GM19324 (cell line): ENCODE data around the gene HS3ST4.

Experiments
- ATAC-seq: cut with Tn5 transposase; IDR thresholded peaks from one replicate; pipeline ENCODE4 v1.9.1; 2021; ENCODE audit warnings: mild to moderate bottlenecking, moderate library complexity; ENCODE audit not compliant: unreplicated experiment, low FRiP score

Gene HS3ST4

GRCh38 chr16:25812215-25812614 lies 120.5 kb downstream of the HS3ST4 start:
- no peak for ATAC-seq

DNA sequence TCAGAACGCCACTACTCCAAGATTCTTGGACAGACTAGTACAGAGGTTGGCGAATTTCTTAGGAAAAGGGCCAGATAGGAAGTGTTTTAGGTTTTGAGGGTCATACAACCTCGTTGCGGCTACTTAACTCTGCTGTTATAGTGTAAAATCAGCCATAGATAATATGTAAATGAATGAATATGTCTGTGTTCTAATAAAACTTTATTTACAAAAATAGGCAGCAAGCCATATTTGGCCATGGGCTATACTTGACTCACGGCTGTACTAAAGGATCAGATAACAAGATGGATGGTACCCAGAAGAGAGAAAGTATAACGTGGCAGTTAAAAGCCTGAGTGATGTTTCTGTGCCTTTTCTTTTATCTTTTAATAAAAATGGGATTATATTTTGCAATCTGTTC lies 125.5 kb downstream of the HS3ST4 start:
- ATAC-seq = no peak

DNA sequence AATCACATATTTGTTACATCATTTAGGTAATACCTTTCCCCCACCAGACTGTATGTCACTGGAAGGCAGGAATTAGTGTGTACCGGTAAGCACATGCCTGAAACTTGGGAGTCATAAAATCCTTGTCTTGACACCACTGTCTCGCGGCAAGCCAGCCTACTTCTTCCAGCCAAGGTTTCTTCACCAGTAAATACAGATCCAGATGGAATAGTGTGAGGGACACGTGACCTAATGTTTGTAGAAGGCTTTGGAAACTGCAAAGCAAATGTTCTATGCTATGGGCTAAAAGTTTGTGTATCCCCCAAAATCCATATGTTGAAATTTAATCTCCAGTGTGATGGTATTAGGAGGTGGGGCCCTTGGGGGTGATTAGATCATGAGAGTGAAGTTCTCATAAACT lies 126.1 kb downstream of the HS3ST4 start:
- no peak for ATAC-seq

DNA sequence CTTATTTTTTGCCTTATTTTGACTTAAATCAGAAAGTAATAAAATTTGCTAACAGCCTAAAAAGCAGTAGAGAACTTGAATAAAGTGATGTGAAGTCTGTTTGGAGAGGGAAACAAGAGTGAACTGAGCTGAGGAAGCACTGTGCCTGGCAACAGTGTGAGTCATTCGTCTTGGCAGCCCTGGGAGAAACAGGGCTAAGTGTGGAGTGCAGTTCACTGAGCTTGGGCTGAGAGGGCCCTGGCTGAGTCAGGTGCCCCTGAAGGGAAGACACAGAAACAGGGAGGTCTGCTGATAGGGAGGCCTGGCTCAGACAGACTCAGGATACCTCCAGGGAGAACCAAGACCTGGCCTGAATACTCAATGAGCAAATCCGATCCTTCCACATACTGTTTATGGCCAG lies 132.1 kb downstream of the HS3ST4 start:
- no peak for ATAC-seq

DNA sequence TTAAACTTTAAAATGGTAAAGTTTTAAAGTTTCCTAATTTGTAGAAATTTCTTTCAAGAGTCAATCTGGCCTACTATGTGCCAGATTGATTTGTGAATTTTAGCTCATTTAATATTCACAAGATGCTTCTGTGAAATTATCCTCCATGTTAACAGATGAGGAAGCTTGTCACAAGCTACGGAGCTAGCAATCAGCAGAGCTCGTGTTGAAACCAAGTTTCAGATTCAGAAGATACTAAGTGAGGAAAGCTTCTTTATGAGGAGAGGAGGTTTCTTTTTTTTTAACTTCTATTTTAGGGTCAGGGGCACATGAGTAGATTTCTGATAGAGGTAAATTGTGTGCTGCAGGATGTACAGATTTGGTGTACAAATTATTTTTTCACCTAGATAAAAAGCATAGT lies 135.9 kb downstream of the HS3ST4 start:
- no peak for ATAC-seq

DNA sequence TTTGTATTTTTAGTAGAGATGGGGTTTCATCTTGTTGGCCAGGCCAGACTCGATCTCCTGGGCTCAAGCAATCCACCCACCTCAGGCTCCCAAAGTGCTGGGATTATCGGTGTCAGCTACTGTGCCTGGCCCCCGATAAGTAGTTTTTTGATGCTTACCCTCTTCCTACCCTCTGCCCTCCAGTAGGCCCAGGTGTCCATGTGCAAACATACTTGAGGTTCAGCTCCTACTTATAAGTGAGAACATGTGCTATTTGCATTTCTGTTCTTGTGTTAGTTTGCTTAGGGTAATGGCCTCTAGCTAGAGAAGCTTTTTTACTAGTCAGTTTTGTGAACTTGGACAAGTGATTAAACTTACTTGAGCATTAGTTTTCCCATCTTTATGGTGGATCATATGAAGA lies 136.8 kb downstream of the HS3ST4 start:
- ATAC-seq = no peak

DNA sequence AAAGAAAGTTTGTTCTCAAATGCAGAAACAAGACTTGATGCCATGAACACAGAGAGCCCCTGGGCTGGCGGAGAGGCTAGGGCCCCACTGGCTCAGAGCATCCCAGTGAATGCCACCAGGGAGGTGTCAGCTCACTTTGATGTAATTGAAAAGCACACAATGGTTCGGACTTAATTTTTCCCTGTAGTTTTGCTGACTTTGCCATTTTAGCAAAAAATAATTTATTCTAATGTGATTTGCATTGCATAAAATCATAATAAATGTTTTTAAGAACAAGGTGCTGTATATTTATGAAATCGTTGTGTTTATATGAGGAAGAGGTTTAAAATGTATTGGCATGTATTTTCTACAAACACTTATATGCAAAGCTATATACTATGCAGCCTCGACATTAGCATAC lies 140.5 kb downstream of the HS3ST4 start:
- no peak for ATAC-seq

GRCh38 chr16:25834101-25834500 lies 142.3 kb downstream of the HS3ST4 start:
- ATAC-seq = no peak

GRCh38 chr16:25835126-25835525 lies 143.4 kb downstream of the HS3ST4 start:
- ATAC-seq = no peak

DNA sequence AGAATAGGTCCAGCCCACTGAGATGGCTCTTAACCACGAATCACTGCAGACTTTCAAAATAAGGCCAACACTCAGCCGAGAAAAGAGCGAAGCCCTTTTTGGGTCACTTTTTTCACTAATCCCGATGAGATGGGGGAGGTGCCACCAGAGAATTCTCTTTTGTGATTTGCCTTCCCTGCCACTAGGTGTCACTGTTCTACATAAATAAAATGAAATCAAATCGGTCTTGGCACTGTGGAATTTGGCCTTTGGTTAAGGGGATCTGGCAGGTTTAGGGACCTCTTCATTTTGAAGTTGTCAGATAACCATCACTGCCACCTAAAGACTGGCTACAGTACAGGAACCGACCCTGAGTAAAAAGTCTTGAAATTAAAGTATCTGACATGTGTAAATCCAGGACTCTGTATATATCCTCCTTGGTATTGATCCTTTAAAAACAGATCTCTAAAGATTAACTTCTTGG lies 147.0 kb downstream of the HS3ST4 start:
- ATAC-seq = no peak

DNA sequence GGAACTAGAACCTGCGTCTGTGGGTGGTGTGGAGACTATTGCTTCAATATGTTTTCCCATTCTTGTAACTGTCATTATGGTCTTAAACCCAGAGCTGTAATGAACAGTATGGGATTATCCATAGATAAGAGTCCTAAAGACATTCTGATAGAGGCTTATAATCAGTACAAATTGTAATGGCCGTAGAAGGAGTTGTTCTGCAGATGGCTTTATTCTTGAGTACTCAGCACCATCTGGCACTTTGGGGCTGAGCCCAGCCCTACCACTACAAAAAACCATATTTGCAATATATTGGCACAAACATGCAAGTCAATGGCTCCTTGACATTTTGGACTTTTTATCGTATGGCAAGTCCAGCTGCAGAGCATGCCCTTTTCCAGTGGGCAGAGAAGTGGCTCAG lies 150.0 kb downstream of the HS3ST4 start:
- ATAC-seq = no peak

GRCh38 chr16:25845901-25846300 lies 154.1 kb downstream of the HS3ST4 start:
- ATAC-seq = no peak

GRCh38 chr16:25854141-25854540 lies 162.4 kb downstream of the HS3ST4 start:
- ATAC-seq = no peak

DNA sequence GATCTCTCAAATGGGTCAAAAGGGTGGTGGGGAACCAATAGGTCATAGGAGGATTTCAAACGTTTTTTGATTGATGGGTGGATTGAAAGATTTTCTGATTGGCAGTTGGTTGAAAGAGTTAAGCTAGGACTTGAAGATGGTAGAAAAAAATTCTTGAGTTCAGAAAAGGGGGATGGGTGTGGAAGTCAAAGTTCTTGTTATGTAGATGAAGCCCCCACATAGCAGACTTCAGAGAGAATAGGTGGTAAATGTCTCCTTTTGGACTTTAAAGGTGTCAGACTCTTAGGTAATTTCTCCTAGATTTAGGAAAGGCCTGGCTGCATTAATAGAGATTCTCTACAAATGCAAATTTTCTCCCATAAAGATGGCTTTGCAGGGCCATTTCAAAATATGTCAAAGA lies 163.3 kb downstream of the HS3ST4 start:
- no peak for ATAC-seq

GRCh38 chr16:25855818-25856217 lies 164.1 kb downstream of the HS3ST4 start:
- no peak for ATAC-seq

GRCh38 chr16:25859645-25860044 lies 167.9 kb downstream of the HS3ST4 start:
- no peak for ATAC-seq

DNA sequence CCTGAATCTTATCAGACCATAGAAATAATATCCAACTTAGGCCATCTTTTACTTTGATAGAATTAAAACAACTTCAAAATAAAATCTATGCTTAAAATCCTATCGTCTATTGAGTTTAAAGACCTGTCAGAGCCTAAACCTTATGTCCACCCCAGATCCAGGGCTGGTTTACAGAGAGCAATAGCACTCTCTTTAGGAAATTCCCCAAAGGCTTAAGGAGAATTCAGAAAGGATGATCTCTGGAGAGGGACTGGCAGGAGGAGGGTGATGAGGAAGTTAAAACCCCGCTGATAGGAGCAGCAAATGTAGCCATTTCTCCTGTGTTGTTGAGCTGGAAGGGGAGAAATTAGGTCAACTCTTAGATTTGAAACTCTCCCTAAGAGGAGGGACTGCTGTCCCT lies 175.3 kb downstream of the HS3ST4 start:
- ATAC-seq = no peak

GRCh38 chr16:25868106-25868505 lies 176.3 kb downstream of the HS3ST4 start:
- ATAC-seq = no peak

- ATAC-seq = no peak
Measured at GRCh38 chr16:25868706-25869370, 177.1 kb downstream of the HS3ST4 start.

- no peak for ATAC-seq
Measured at GRCh38 chr16:25872369-25873070, 180.8 kb downstream of the HS3ST4 start.

DNA sequence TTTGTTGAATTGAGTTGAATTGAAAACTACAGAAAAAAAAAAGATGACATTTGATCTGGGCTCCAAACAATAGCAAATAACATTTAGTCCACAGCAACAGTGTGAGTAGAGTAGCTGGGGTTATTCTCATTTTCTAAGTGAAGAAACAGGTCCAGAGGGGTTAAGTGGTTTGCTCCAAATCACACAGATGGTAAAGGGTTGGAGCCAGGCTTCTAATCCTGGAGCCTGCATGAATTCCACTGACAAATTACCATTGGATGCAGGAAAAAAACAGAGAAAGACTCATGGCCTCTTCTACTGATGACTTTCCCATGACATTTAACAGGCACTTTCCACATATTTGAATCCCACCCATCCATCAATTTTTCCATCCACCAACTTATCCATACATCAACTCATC lies 182.4 kb downstream of the HS3ST4 start:
- no peak for ATAC-seq

GRCh38 chr16:25875956-25876598 lies 184.3 kb downstream of the HS3ST4 start:
- no peak for ATAC-seq
